ENCODE results near the gene RETREG1.

- TF ChIP-seq CTCF (IDR thresholded peaks at IDR 0.05; ENCODE audit: borderline replicate concordance, extremely low read depth, low read length, poor library complexity, severe bottlenecking): no peak
- no peak for TF ChIP-seq EZH2 (IDR thresholded peaks at IDR 0.05; ENCODE audit: borderline replicate concordance, low read depth, low read length, severe bottlenecking)
These were observed 26.1 kb upstream of the RETREG1 start for GRCh38 chr5:16642867-16643266.
